ENCODE data around the gene MYO3B.

The MYO3B gene

GRCh38 chr2:170310876-170311502, 133.0 kb downstream of the MYO3B start:
- DNase-seq: no peak

DNA sequence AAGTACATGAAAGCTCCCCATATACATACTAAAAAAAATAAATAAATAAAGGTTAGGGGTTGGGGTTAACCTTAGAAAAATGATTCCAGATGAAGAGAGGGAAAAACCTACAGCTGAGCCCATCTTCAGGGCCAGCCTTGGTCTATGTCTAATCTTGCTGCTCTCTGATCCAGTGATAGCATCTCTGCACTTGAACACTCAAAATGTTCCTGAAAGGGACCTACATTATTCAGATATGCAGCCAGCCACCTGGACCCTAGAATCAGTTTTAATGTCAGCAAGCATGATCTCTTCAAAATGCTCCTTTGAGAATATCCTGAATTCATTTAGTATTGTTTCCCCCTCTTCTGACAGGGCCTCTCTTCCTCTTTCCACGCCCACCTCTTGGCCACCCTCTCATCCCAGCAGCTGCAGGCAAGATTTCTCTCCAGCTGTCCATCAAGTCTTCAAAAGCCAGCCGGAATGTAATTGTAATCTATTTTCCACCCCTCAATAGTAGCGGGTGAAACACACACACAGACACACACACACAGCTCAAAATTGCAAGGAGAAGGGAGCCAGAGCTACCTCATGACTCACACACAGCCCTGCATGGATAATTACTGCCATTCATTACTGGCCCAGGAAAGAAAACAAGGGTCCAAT, 135.5 kb downstream of the MYO3B start:
- no peak for DNase-seq

DNA sequence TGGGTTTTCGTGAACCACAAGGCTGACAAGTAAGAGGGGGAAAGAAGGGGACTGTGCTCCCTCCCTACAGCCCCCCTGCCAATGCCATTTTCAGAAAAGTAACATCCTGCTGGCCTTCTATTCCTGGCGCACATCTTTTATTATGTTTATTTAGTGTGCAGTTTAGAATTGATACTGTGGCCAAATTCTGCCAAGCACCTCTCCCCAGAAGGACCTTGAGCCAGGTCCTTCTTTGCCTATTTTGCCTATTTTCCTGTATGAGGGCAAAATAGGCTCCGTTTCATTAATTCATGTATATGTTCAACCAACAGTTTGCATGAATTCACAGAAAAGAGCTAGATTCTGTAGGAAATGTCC, 136.0 kb downstream of the MYO3B start:
- DNase-seq: no peak

- no peak for DNase-seq
Observed at GRCh38 chr2:170314744-170315447, 136.9 kb downstream of the MYO3B start.

GRCh38 chr2:170320948-170321347, 143.0 kb downstream of the MYO3B start:
- DNase-seq: no peak

DNA sequence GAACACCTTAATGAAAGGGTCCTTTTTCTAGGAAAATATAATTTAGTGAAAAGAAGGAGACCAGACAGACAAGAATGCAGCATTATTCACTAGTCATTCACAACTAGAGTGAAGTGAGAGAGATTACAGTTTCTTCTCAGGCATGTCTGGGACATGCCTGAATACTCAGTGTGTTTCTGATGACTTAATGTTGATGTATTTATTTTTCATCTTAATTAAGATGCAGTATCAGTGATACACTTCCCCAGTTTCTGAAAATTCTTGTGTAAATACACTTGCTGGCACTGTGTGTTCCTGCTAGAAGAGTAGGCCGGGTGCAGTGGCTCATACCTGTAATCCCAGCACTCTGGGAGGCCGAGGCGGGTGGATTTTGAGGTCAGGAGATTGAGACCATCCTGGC, 143.6 kb downstream of the MYO3B start:
- no peak for DNase-seq

- no peak for DNase-seq
Observed at GRCh38 chr2:170322140-170322766, 144.3 kb downstream of the MYO3B start.

- DNase-seq: no peak
Observed at GRCh38 chr2:170323743-170324142, 145.8 kb downstream of the MYO3B start.

GRCh38 chr2:170324640-170325046, 146.7 kb downstream of the MYO3B start:
- DNase-seq: no peak

GRCh38 chr2:170330881-170331280, 152.9 kb downstream of the MYO3B start:
- DNase-seq: no peak

GRCh38 chr2:170332676-170333402, 154.9 kb downstream of the MYO3B start:
- DNase-seq: no peak

DNA sequence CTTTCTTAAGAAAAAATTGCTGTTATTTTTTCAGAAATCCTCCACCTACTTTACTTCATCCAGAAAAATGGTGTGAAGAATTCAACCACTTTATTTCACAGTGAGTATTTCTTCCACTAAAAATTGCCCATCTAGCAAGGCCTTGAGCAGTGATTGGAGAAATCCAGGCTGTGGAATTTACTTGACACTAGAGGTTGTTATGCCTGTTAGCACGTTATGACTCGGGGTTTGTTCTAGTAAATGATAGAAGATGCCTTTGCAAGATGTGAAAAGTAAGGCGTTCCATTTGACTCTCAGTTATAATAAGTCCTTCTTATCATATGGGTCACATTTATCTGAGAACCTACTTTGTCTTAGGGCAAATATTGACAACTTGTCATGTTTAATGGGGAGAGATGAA, 157.4 kb downstream of the MYO3B start:
- no peak for DNase-seq

- no peak for DNase-seq
Observed at GRCh38 chr2:170336408-170336807, 158.5 kb downstream of the MYO3B start.

- no peak for DNase-seq
Observed at GRCh38 chr2:170336916-170337315, 159.0 kb downstream of the MYO3B start.

- no peak for DNase-seq
Observed at GRCh38 chr2:170339322-170339721, 161.4 kb downstream of the MYO3B start.

- DNase-seq: no peak
Observed at GRCh38 chr2:170339750-170340692, 162.1 kb downstream of the MYO3B start.

DNA sequence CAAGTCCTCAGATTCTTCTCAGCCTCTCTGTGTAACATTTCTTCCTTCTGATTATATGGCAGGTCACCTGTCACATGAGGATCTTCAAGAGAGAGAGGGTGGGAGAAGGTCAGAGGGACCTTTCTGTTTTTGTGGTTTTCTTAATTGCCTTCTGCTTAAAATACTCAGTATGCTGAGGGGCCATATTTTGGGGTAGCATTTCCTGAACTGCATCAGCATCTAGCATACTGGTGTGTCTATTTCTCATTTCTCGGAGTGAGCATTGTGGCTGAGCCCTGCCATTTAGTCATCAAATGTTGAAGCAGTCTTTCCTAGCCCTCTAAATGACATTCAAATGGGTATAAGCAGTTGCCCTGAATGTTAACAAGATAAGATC, 162.7 kb downstream of the MYO3B start:
- no peak for DNase-seq

GRCh38 chr2:170341684-170342623, 164.0 kb downstream of the MYO3B start:
- DNase-seq: no peak

- DNase-seq: no peak
Observed at GRCh38 chr2:170344663-170345346, 166.9 kb downstream of the MYO3B start.

- no peak for DNase-seq
Observed at GRCh38 chr2:170345607-170346006, 167.7 kb downstream of the MYO3B start.

Data from activated CD4-positive, CD25-positive, alpha-beta regulatory T cell treated with anti-CD3 and anti-CD28 coated beads, Interleukin-2, amount 50 U/mL, for 72 hours (primary cell).